Kidney (tissue), 14 donors: ENCODE results near the gene EIF5A2. TPM values are rescaled to one million over a fixed set of nuclear protein-coding genes. Genes with fewer than 3 reads are reported as not detected.

Experiments used
- DNase-seq, 5 donors: peaks; one replicate each; pipeline ENCODE4 v3.0.0-alpha.2; 2013 to 2020
- FAIRE-seq: peaks from 2 replicates; lab custom pipeline; 2012; peaks lifted over from hg19 to GRCh38; lab: Jason Lieb, UNC
- H3K27ac ChIP-seq, 2 donors: one replicate each; pipeline ENCODE4 v1.7.0; 2013; ENCODE audit warnings: low read depth in 2 of 2, low read length in 2 of 2, inconsistent platforms in 1 of 2
- H3K27me3 ChIP-seq: one replicate; pipeline ENCODE4 v1.7.1; 2013; ENCODE audit warnings: low read length, inconsistent platforms; ENCODE audit not compliant: control insufficient read depth, insufficient read depth
- H3K36me3 ChIP-seq, 3 donors: one replicate each; pipeline versions ENCODE4 v1.7.0 to v1.7.1; 2013; ENCODE audit warnings: low read length in 3 of 3, control low read depth in 1 of 3, inconsistent platforms in 1 of 3; ENCODE audit not compliant: insufficient read depth in 3 of 3, control insufficient read depth in 2 of 3
- H3K4me1 ChIP-seq, 3 donors: one replicate each; pipeline versions ENCODE4 v1.7.0 to v1.7.1; 2013; ENCODE audit warnings: low read length in 3 of 3, inconsistent platforms in 1 of 3, low read depth in 1 of 3; ENCODE audit not compliant: control insufficient read depth in 2 of 3, insufficient read depth in 2 of 3
- H3K4me3 ChIP-seq, 3 donors: one replicate each; pipeline versions ENCODE4 v1.7.0 to v1.8.1; 2013; ENCODE audit warnings: low read length in 3 of 3, control low read depth in 1 of 3, inconsistent platforms in 1 of 3
- H3K9ac ChIP-seq, 3 donors: one replicate each; pipeline versions ENCODE4 v1.7.0 to v1.7.1; 2013; ENCODE audit warnings: low read length in 3 of 3, control low read depth in 1 of 3, inconsistent platforms in 1 of 3
- H3K9me3 ChIP-seq, 3 donors: one replicate each; pipeline versions ENCODE4 v1.7.0 to v1.7.1; 2013; ENCODE audit warnings: low read length in 3 of 3, control low read depth in 1 of 3, inconsistent platforms in 1 of 3; ENCODE audit not compliant: control insufficient read depth in 2 of 3, insufficient read depth in 1 of 3
- intact Hi-C: fragments of 100-400 bp; cut with DNase I; formaldehyde crosslinking; loops from one replicate; pipeline ENCODE4 v1.11.1; 2022
- polyA plus RNA-seq: library from polyadenylated mRNA; stranded (reverse); fragments of 350-450 nt; fragmentation: Illumina TruSeq; extraction: RNeasy Lipid Tissue Mini Kit (QIAGEN cat#74804); gene quantifications from one replicate; pipeline ENCODE4 v1.2.3, GENCODE V29; 2014; ENCODE audit warnings: low read depth, low replicate concordance; ENCODE audit not compliant: insufficient read depth
- total RNA-seq: library from RNA; stranded (reverse); fragmentation: NEBNext Ultra II Directional; extraction: Animal tissue kit (Norgen Biotek cat#: 25700); gene quantifications from one replicate; pipeline ENCODE4 v1.2.1, GENCODE V29; 2021
- TF ChIP-seq, protein P1 (sequence below): IDR thresholded peaks from 3 replicates; pipeline ENCODE4 v1.5.1; 2012; ENCODE audit warnings: mild to moderate bottlenecking, moderate library complexity, borderline replicate concordance; ENCODE audit not compliant: insufficient read depth; ENCODE audit errors: extremely low read depth
- donor health status: control.
- donor health status: control.
- donor health status: control.
- donor health status: control.
- donor health status: control.
- donor health status: DM: yes; HTN: yes; CAD: no.
- donor health status: Normal renal cell carcinoma (clear cell type).

Gene EIF5A2
- total and polyA plus RNA-seq, 2 donors from 2014 or later = 6.1 to 11.2 TPM

DNA sequence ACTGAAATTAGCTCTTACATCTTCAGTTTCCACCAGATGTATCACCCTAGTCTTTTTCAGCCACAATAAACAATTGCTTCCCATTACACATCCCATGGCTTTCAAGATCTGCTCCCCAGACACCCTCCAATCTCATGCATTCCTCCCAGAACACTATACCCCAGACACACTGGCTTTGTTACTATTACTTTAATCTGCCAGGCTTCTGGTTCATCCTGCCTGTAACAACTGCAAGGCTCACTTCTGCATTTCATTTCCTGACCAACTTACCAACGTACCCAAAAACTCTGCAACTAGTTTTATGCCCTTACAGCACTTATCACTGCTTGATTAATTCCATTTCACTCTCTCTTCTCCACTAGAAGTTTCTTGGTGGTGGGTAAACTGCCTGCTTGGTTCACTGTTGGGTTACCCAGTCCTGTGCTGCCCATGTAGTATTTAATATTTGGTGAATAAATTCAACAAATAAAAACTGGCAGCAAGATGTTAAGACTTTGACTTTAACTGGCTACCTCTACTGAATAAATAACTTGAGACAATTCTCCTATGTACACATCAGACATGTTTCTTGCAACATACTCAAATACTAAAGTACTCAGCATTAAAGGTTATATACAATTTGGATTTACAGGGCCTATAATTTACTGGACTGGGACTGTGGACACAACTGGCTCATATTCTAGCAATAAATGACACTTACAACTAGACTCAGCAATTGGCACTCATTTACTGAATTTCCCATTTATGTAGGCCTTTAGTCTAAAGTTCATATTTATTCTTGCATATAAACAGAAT, 41.1 kb downstream of the EIF5A2 start:
- Histone ChIP-seq H3K4me1 (peaks cover 0 to 14% (median 6%) of the 10 kb centered on the region in 3 donors), H3K27me3 (no peaks in the 10 kb centered on the region), H3K4me3 (no peak overlapping the region), H3K9ac (no peak overlapping the region), H3K9me3 (no peaks in the 10 kb centered on the region), H3K27ac (no peak overlapping the region), H3K36me3 (peaks cover 2 to 24% (median 11%) of the 10 kb centered on the region in 3 donors)
- intact Hi-C loops = no loop called here
- DNase-seq (no peak), FAIRE-seq (no peak)
- TF ChIP-seq, protein P1, sequence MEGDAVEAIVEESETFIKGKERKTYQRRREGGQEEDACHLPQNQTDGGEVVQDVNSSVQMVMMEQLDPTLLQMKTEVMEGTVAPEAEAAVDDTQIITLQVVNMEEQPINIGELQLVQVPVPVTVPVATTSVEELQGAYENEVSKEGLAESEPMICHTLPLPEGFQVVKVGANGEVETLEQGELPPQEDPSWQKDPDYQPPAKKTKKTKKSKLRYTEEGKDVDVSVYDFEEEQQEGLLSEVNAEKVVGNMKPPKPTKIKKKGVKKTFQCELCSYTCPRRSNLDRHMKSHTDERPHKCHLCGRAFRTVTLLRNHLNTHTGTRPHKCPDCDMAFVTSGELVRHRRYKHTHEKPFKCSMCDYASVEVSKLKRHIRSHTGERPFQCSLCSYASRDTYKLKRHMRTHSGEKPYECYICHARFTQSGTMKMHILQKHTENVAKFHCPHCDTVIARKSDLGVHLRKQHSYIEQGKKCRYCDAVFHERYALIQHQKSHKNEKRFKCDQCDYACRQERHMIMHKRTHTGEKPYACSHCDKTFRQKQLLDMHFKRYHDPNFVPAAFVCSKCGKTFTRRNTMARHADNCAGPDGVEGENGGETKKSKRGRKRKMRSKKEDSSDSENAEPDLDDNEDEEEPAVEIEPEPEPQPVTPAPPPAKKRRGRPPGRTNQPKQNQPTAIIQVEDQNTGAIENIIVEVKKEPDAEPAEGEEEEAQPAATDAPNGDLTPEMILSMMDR = no peak

DNA sequence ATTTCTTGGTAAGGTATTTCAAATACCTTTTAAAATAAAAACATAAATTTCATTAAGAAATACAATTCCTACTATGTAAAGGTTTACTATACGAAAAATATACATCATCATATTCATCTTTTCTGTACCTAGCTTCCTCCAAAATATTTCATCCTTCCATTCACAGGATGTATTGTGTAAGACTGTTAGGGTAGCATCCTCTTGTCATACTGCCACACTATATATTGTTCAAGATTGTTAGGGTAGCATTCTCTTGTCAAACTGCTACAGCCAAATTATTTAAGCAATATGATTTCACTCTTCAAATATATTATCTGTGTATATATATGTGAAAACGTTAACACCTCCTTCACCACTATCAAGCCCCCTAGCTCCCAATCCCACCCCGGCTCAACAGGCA, 41.9 kb downstream of the EIF5A2 start:
- H3K36me3 ChIP-seq = peaks cover 2 to 24% (median 11%) of the 10 kb centered on the region in 3 donors
- peaks cover 0 to 14% (median 6%) of the 10 kb centered on the region in 3 donors for H3K4me1 ChIP-seq
- no peak for FAIRE-seq
- intact Hi-C loops = no loop called here
- H3K27ac ChIP-seq = no peak overlapping the region
- H3K9me3 ChIP-seq = no peaks in the 10 kb centered on the region
- no peak for DNase-seq
- TF ChIP-seq, protein P1 = no peak
- no peaks in the 10 kb centered on the region for H3K27me3 ChIP-seq
- H3K9ac ChIP-seq = no peak overlapping the region
- H3K4me3 ChIP-seq = no peak overlapping the region

DNA sequence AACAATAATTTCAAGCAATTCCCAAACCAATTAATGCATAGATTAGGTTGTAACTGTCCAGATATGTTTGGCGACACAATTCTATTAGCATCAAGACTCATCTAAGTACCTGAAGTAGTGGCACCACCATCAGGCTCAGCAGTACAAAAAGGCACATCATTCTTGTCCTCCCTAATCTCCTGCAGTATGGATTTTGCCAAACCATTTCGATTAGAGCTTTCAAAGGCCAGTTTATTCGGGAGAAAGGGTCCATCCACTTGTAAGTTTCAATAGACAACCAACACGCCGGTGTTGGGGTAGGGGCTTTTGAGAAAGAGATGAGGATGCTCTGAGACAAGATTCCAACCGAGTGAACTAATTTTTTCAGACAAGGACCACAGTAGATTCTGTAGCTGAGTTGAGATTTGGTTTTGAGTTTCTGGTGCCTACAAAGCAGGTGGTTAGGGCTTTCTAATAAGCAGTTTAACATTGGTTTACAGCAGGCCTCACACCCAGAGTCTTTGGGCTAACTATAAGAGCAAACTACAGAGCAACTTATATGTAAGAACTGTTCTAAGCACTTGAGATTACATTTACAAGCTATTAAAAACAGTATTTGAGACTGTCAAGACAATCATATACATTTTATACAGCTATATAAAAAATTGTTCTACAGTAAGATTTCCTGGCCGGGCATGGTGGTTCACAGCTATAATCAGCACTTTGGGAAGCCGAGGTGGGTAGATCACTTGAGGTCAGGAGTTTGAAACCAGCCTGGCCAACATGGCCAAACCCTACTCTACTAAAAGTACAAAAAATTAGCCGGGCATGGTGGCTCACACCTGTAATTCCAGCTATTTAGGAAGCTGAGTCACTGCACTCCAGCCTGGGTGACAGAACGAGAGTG, 43.0 kb downstream of the EIF5A2 start:
- TF ChIP-seq, protein P1 = no peak
- peaks cover 2 to 24% (median 11%) of the 10 kb centered on the region in 3 donors for H3K36me3 ChIP-seq
- DNase-seq (no peak), FAIRE-seq (no peak)
- intact Hi-C loops = no loop called here
- H3K9ac ChIP-seq = no peak overlapping the region
- no peak overlapping the region for H3K4me3 ChIP-seq
- no peaks in the 10 kb centered on the region for H3K27me3 ChIP-seq
- H3K4me1 ChIP-seq = peaks cover 0 to 14% (median 6%) of the 10 kb centered on the region in 3 donors
- H3K27ac ChIP-seq = no peak overlapping the region
- no peaks in the 10 kb centered on the region for H3K9me3 ChIP-seq
